Dedifferentiated amniotic fluid mesenchymal stem cell (primary cell): ENCODE results near the gene CCDC92.

ENCODE experiments used
- DNase-seq: peaks from one replicate; pipeline ENCODE4 v3.0.0-alpha.2; 2016; ENCODE audit errors: extremely low spot score

The CCDC92 gene

DNA sequence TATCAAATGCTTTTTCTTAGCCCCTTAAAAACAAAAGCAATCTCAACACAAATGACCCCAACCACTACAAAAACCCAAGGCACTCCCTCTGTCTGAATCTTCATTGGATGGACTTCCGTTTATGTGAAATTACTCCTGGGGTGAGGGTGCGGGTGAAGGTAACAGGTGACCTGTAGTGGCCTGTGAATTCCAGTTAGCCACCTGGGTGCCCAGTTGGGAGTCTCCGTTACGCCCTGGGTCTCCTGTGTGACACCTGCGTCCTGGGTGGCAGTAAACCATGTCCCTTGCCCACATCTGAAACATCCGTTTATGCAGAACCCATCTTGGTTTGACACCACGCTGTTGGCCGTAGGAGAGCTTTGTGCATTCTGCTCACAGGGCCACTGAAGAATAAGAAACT is 62.6 kb downstream of the CCDC92 start:
- DNase-seq, result no peak

- no peak for DNase-seq
Measured at GRCh38 chr12:123908884-123909725, 63.5 kb downstream of the CCDC92 start.

GRCh38 chr12:123907726-123908476 is 64.7 kb downstream of the CCDC92 start:
- DNase-seq, result no peak

DNA sequence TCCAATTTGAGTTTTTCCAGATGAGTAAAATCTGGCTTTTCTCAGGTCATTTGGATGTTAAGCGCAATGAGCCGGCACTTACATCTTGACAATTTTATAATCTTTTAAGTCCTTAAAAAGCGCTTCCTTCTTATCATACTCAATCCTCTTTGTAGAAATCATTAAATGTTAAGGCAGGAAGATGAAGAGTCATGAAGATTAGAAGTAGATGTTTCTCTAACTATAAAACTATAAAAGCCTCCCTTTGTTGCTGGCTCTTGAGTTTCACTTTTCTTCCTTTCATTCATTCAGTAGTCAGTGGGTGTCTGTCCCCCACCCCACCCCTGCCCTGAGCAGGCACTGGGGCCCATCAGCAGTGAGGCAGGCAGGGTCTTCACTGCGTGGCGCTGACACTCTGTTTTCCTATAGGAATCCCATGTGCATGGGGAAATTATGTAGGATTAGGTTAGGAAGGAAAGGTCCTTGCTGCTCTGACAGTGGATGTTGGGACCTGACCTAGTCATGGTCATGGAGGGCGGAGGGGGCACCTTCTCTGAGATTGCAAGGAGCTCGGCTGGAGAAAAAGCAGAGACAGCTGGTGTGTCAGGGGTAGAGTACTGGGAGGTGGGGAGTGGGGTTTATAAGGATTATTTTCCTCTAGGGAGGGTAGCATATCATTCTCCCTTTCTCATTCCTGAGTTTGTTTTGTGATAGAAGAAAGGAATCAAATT is 65.8 kb downstream of the CCDC92 start:
- DNase-seq, result no peak

- DNase-seq, result peak; percentile 55
Measured at GRCh38 chr12:123905319-123905925, 67.2 kb downstream of the CCDC92 start.

DNA sequence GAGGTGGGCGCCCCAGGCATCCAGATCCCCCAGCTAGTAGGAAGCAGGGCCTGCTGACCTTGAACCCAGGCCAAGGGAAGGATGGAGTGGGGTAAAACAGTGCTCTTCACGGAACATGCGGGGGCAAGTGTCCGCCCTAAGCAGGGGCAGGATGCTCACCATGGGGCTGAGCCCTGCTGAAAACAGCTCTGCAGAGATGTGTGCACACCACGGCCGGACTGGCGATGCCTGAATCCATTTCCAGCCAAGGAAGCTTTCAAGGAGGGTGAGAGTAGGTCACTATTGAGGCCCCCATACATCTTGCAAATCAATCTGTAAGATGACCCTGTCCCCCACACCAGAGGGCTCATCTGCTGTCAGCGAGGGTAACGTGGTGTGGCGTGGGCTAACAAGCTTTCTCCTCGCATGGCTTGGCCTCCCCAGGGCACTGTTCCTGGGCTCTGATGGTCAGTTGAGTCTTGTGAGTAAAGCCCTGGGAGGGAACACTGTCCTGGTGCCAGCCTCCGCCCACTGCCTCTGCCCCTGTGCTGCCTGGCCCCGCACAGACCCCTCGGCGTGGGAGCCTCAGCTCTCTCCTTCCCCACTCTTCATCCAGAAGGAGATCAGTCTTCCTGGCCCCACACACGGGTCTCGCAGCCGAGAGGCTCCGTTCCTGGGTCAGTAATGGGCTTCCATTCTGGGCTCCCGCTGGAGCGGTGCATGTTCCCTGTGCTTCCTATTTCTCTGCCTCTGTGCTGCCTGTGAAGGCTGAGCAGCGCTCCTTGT is 69.1 kb downstream of the CCDC92 start:
- DNase-seq, result no peak

- no peak for DNase-seq
Measured at GRCh38 chr12:123902821-123903220, 69.8 kb downstream of the CCDC92 start.

DNA sequence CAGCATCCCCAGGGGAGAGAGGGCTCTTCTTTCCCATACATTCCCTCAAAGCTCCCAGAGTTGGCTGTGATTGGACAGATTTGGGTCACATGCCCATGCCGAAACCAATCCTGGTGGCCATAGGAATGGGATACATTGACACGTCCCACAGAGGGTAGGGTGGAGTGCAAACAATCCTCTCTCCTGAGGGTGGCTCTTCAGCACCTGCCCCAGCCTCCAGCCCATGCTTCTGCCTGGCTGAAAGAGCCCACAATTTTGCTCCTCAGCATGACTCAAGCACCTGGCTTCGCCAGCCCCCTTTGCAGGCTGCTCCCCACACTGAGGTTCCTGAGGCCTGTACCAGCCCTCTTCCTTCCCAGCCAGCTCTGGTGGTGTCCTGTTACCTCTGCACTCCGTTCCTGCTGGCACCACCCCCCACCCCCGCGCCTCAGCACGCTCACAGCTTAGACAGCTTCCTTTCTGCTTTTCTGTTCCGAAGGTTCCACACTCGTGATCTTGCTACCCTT is 71.7 kb downstream of the CCDC92 start:
- DNase-seq, result no peak

DNA sequence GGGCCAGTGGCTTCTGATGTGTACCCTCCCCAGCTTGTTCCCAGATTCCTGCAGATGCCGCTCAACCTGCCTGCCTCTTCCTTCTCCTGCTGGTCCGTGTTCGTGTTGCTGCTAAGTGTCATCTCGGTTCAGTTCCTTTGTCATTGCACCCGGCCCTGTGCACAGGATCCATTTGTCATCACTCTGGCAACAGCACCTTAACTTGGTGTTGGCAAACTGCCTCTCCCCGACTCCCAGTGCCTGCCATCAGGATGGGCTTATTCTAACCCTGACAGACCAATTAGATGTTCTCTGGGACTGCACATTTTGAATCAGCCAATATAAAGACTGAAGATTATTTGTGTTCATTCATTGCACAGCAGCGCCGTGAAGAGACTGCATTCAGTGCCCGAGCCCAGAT is 73.3 kb downstream of the CCDC92 start:
- no peak for DNase-seq

GRCh38 chr12:123898673-123899072 is 74.0 kb downstream of the CCDC92 start:
- no peak for DNase-seq

DNA sequence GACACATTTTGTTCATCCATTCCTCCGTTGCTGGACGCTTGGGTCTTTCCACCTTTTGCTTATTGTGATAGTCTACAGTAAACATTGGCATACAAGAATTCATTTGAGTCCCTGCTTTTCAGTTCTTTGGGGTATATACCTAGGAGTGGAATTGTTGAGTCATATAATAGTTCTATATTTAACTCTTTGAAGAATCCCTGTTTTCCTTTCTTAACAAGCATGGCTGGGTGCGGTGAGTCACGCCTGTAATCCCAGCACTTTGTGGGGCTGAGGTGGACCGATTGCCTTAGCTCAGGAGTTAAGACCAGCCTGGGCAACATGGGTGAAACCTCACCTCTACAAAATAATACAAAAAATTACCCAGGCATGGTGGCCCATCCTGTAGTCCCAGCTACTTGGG is 75.4 kb downstream of the CCDC92 start:
- DNase-seq, result peak; percentile 81

DNA sequence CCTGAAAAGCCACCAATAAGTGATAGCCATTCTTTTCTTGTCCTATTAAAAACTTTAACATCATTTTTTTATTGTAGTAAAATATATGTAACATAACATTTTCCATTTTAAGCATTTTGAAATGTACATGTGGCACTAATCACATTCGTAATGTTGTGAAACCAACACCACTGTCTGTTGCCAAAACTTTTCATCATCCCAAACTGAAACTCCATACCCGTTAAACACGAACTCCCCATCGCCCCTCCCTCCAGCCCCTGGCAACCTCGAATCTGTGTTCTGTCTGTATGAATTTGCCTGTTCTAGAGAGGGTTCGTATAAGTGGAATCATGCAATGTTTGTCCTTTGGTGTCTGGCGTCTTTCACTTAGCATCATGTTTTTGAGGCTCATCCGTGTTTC is 75.9 kb downstream of the CCDC92 start:
- DNase-seq, result peak; percentile 98

DNA sequence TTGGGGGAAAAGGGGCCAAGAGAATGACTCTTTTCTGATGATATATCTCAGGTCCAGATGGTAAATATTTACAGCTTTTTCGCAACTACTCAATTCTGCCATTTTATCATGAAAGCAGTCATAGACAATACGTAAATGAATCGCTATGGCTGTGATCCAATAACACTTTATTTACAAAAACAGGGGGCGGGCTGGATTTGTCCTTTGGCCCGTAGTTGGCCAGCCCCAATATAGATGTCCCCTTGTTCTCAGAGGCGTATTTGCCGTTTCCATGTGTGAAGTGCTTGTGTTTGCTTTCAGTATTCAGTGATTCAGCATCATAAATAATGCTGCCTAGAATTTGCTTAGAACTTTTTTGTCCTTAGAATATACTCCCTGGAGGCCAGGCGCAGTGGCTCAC is 77.2 kb downstream of the CCDC92 start:
- no peak for DNase-seq

- no peak for DNase-seq
Measured at GRCh38 chr12:123894823-123895345, 77.7 kb downstream of the CCDC92 start.

DNA sequence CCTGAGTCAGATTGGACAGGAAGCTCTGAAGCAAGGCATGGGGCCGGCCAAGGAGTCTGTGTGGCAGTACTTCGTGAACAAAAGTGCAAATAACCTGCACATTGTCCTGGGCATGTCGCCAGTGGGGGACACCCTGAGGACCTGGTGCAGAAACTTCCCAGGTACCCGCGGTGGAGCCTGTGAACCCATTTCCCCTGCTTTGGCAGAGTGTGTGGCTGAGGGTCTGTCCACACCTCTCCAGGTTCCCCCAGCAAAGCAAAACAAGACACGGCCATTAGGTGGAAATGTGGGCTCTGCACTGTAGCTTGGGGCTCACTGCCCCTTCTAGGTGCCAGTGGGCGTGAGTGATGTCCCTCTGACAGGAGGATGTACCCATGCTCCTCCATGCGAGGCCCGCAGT is 79.4 kb downstream of the CCDC92 start:
- no peak for DNase-seq

- no peak for DNase-seq
Measured at GRCh38 chr12:123892853-123893252, 79.8 kb downstream of the CCDC92 start.

GRCh38 chr12:123892180-123892559 is 80.5 kb downstream of the CCDC92 start:
- DNase-seq, result no peak

- no peak for DNase-seq
Measured at GRCh38 chr12:123891516-123892179, 81.0 kb downstream of the CCDC92 start.

- no peak for DNase-seq
Measured at GRCh38 chr12:123891011-123891410, 81.6 kb downstream of the CCDC92 start.

- DNase-seq, result no peak
Measured at GRCh38 chr12:123890536-123890902, 82.1 kb downstream of the CCDC92 start.
